Measurements from ENCODE around the gene SLC22A23.

The SLC22A23 gene

GRCh38 chr6:3296078-3296477 is 160.8 kb downstream of the SLC22A23 start:
- DNase-seq (ENCODE audit: low spot score), result no peak

GRCh38 chr6:3294921-3295871 is 161.7 kb downstream of the SLC22A23 start:
- DNase-seq (ENCODE audit: low spot score), result no peak

GRCh38 chr6:3294396-3294795 is 162.5 kb downstream of the SLC22A23 start:
- no peak for DNase-seq (ENCODE audit: low spot score)

- DNase-seq (ENCODE audit: low spot score), result no peak
Measured at GRCh38 chr6:3293271-3294155, 163.3 kb downstream of the SLC22A23 start.

GRCh38 chr6:3292431-3293197 is 164.2 kb downstream of the SLC22A23 start:
- no peak for DNase-seq (ENCODE audit: low spot score)

GRCh38 chr6:3291987-3292386 is 164.9 kb downstream of the SLC22A23 start:
- DNase-seq (ENCODE audit: low spot score), result no peak

- DNase-seq (ENCODE audit: low spot score), result no peak
Measured at GRCh38 chr6:3291346-3291745, 165.5 kb downstream of the SLC22A23 start.

- DNase-seq (ENCODE audit: low spot score), result no peak
Measured at GRCh38 chr6:3290931-3291211, 166.0 kb downstream of the SLC22A23 start.

GRCh38 chr6:3290149-3290930 is 166.5 kb downstream of the SLC22A23 start:
- DNase-seq (ENCODE audit: low spot score), result no peak

GRCh38 chr6:3289664-3290055 is 167.2 kb downstream of the SLC22A23 start:
- no peak for DNase-seq (ENCODE audit: low spot score)

GRCh38 chr6:3288711-3289663 is 167.9 kb downstream of the SLC22A23 start:
- DNase-seq (ENCODE audit: low spot score), result no peak

GRCh38 chr6:3287976-3288707 is 168.7 kb downstream of the SLC22A23 start:
- DNase-seq (ENCODE audit: low spot score), result no peak

- DNase-seq (ENCODE audit: low spot score), result no peak
Measured at GRCh38 chr6:3287308-3287707, 169.5 kb downstream of the SLC22A23 start.

- DNase-seq (ENCODE audit: low spot score), result no peak
Measured at GRCh38 chr6:3286641-3287171, 170.1 kb downstream of the SLC22A23 start.

- no peak for DNase-seq (ENCODE audit: low spot score)
Measured at GRCh38 chr6:3285732-3286131, 171.1 kb downstream of the SLC22A23 start.

- DNase-seq (ENCODE audit: low spot score), result no peak
Measured at GRCh38 chr6:3285049-3285639, 171.7 kb downstream of the SLC22A23 start.

GRCh38 chr6:3284436-3284876 is 172.4 kb downstream of the SLC22A23 start:
- no peak for DNase-seq (ENCODE audit: low spot score)

- DNase-seq (ENCODE audit: low spot score), result no peak
Measured at GRCh38 chr6:3283641-3284435, 173.0 kb downstream of the SLC22A23 start.
